ENCODE results near the gene KCNAB1.
"Not testable (repeated sequence)": the region's sequence is repeated elsewhere in the genome, so short reads cannot be mapped to it uniquely, and the experiment has no call there.

Gene KCNAB1

GRCh38 chr3:156554842-156555687 lies 434.7 kb downstream of the KCNAB1 start, which contains the start of gene SSR3:
Gene SSR3 (minus strand): TSS chr3:156555117. CDS start chr3:156555089, 28 bp downstream.
- Histone ChIP-seq H3K4me3 (ENCODE audit: insufficient read depth, low read depth, low read length, poor library complexity, severe bottlenecking) (peak within 1 kb of the TSS; percentile 96), H3K27me3 (replicated peaks; ENCODE audit: control insufficient read depth, insufficient read depth, low read length, poor library complexity, severe bottlenecking) (no peaks in the 10 kb centered on the region), H3K4me1 (ENCODE audit: control insufficient read depth, insufficient read depth, low read length, poor library complexity, severe bottlenecking) (peaks cover 5% of the 10 kb centered on the region), H3K9me3 (ENCODE audit: control insufficient read depth, low read length) (no peaks in the 10 kb centered on the region), H3K36me3 (ENCODE audit: control insufficient read depth, insufficient read depth, low read length) (peaks cover 19% of the 10 kb centered on the region), H3K27ac (ENCODE audit: insufficient read depth, low read length, poor library complexity, severe bottlenecking) (peak within 1 kb of the TSS; percentile 85)
- DNase-seq: peak; percentile 97 to 98 (median 98)

DNA sequence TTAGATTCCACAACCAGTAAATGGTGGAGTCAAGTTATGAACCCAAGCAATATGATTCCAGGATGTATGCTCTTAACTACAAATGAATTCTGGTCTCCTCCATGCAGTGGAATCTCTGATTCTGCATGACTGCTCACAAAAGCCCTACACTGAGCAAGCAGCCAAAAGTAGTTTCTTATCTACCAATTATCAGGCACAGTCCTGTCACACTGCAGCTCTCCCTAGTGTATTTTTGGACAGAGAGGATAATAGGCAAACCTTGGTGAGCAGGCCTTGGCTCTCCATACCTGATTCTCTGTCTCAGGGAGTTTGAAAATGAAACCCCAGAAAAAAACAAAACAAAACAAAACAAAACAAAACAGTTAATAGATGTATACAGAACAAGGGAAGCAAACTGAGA lies 438.0 kb downstream of the KCNAB1 start:
- H3K36me3 ChIP-seq (ENCODE audit: control insufficient read depth, insufficient read depth, low read length): no peaks in the 10 kb centered on the region
- H3K27me3 ChIP-seq (replicated peaks; ENCODE audit: control insufficient read depth, insufficient read depth, low read length, poor library complexity, severe bottlenecking): no peaks in the 10 kb centered on the region
- no peaks in the 10 kb centered on the region for H3K9me3 ChIP-seq (ENCODE audit: control insufficient read depth, low read length)
- no peaks in the 10 kb centered on the region for H3K4me1 ChIP-seq (ENCODE audit: control insufficient read depth, insufficient read depth, low read length, poor library complexity, severe bottlenecking)
- no peak overlapping the region for H3K4me3 ChIP-seq (ENCODE audit: insufficient read depth, low read depth, low read length, poor library complexity, severe bottlenecking)
- H3K27ac ChIP-seq (ENCODE audit: insufficient read depth, low read length, poor library complexity, severe bottlenecking): no peak overlapping the region
- DNase-seq: no peak

DNA sequence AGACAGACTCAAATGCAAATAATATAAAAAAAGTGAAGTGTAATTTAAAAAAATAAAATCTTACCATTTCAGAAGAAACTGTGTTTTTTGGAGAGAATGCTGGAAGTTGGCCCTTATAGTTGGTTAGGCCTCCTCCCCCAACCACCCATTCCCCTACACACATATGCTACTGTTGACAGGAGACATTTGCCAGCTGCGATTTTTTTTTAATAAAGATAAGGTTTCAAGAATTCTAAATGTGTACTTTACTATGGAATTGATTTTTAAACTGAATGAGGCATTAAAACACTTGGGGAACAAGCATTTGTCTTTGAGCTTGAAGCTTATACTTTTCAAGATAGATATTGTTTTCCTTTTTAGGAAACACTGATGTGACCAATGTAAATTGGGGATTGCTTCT lies 438.9 kb downstream of the KCNAB1 start:
- H3K27me3 ChIP-seq (replicated peaks; ENCODE audit: control insufficient read depth, insufficient read depth, low read length, poor library complexity, severe bottlenecking): no peaks in the 10 kb centered on the region
- H3K36me3 ChIP-seq (ENCODE audit: control insufficient read depth, insufficient read depth, low read length): no peaks in the 10 kb centered on the region
- H3K4me3 ChIP-seq (ENCODE audit: insufficient read depth, low read depth, low read length, poor library complexity, severe bottlenecking): no peak overlapping the region
- DNase-seq: no peak
- H3K27ac ChIP-seq (ENCODE audit: insufficient read depth, low read length, poor library complexity, severe bottlenecking): no peak overlapping the region
- H3K4me1 ChIP-seq (ENCODE audit: control insufficient read depth, insufficient read depth, low read length, poor library complexity, severe bottlenecking): no peaks in the 10 kb centered on the region
- no peaks in the 10 kb centered on the region for H3K9me3 ChIP-seq (ENCODE audit: control insufficient read depth, low read length)

DNA sequence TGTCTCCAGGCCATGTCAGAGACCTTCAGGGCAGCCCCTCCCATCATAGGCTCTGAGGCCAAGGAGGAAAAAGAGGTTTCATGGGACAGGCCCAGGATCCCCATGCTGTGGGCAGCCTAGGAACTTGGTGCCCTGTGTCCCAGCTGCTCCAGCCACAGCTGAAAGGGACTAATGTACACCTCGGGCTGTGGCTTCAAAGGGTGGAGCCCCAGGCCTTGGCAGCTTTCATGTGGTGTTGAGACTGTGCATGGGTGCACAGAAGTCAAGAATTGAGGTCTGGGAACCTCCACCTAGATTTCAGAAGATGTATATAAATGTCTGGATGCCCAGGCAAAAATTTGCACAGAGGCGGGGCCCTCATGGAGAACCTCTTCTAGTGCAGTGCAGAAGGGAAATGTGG lies 441.2 kb downstream of the KCNAB1 start:
- no peak overlapping the region for H3K4me3 ChIP-seq (ENCODE audit: insufficient read depth, low read depth, low read length, poor library complexity, severe bottlenecking)
- no peak overlapping the region for H3K27ac ChIP-seq (ENCODE audit: insufficient read depth, low read length, poor library complexity, severe bottlenecking)
- no peaks in the 10 kb centered on the region for H3K27me3 ChIP-seq (replicated peaks; ENCODE audit: control insufficient read depth, insufficient read depth, low read length, poor library complexity, severe bottlenecking)
- H3K36me3 ChIP-seq (ENCODE audit: control insufficient read depth, insufficient read depth, low read length): no peaks in the 10 kb centered on the region
- DNase-seq: no peak
- no peaks in the 10 kb centered on the region for H3K4me1 ChIP-seq (ENCODE audit: control insufficient read depth, insufficient read depth, low read length, poor library complexity, severe bottlenecking)
- H3K9me3 ChIP-seq (ENCODE audit: control insufficient read depth, low read length): no peaks in the 10 kb centered on the region

- not testable (repeated sequence) for H3K27ac ChIP-seq (ENCODE audit: insufficient read depth, low read length, poor library complexity, severe bottlenecking); DNase-seq; H3K9me3 ChIP-seq (ENCODE audit: control insufficient read depth, low read length); H3K36me3 ChIP-seq (ENCODE audit: control insufficient read depth, insufficient read depth, low read length); H3K4me3 ChIP-seq (ENCODE audit: insufficient read depth, low read depth, low read length, poor library complexity, severe bottlenecking); H3K4me1 ChIP-seq (ENCODE audit: control insufficient read depth, insufficient read depth, low read length, poor library complexity, severe bottlenecking); H3K27me3 ChIP-seq (replicated peaks; ENCODE audit: control insufficient read depth, insufficient read depth, low read length, poor library complexity, severe bottlenecking)
These were observed 442.1 kb downstream of the KCNAB1 start for GRCh38 chr3:156562486-156562885.

DNA sequence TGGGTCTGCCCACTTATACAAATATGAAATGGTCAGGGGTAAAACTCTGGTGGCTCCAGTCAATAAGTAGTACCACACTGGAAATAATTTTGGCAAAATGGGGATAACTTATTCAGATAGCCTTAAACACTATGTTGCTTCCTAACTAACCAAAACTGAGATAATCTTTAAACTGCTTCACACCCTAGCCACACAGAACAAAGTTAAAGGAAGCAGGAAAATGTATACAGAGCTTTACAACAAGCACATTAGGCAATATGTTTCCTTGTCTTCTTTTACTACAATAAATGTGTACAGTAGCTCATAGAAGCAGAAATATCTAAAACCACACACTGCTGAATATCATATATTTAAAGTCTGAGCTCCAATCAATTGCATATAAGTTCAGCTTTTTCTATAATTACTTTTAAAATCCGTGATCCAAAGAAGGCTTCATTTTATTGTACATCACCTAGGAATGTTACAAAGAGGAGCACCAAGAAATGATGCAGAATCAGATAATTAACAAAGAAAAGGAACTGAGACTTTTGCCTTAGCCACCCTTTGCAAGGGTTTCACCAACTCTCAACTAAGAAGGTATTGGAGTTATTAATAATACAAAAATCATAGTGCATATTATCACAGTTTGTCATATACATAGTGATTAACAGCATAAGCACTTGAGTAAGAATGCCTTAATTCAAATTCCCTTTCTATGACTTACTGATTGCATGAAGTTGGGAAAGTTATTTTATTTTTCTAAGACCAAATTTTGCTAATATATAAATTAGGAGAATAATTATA lies 443.7 kb downstream of the KCNAB1 start:
- H3K36me3 ChIP-seq (ENCODE audit: control insufficient read depth, insufficient read depth, low read length): no peaks in the 10 kb centered on the region
- no peaks in the 10 kb centered on the region for H3K27me3 ChIP-seq (replicated peaks; ENCODE audit: control insufficient read depth, insufficient read depth, low read length, poor library complexity, severe bottlenecking)
- no peaks in the 10 kb centered on the region for H3K9me3 ChIP-seq (ENCODE audit: control insufficient read depth, low read length)
- no peak overlapping the region for H3K4me3 ChIP-seq (ENCODE audit: insufficient read depth, low read depth, low read length, poor library complexity, severe bottlenecking)
- no peak for DNase-seq
- H3K27ac ChIP-seq (ENCODE audit: insufficient read depth, low read length, poor library complexity, severe bottlenecking): no peak overlapping the region
- H3K4me1 ChIP-seq (ENCODE audit: control insufficient read depth, insufficient read depth, low read length, poor library complexity, severe bottlenecking): no peaks in the 10 kb centered on the region

DNA sequence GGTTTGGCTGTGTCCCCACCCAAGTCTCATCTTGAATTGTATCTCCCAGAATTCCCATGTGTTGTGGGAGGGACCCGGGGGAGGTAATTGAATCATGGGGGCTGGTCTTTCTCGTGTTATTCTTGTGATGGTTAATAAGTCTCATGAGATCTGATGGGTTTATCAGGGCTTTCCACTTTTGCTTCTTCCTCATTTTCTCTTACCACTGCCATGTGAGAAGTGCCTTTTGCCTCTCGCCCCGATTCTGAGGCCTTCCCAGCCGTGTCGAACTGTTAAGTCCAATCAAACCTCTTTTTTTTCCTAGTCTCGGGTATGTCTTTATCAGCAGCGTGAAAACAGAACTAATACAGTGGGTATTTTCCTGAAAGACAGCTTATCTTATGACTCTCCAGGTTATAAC lies 448.6 kb downstream of the KCNAB1 start:
- not testable (repeated sequence) for H3K4me1 ChIP-seq (ENCODE audit: control insufficient read depth, insufficient read depth, low read length, poor library complexity, severe bottlenecking); DNase-seq; H3K9me3 ChIP-seq (ENCODE audit: control insufficient read depth, low read length); H3K27me3 ChIP-seq (replicated peaks; ENCODE audit: control insufficient read depth, insufficient read depth, low read length, poor library complexity, severe bottlenecking); H3K4me3 ChIP-seq (ENCODE audit: insufficient read depth, low read depth, low read length, poor library complexity, severe bottlenecking); H3K36me3 ChIP-seq (ENCODE audit: control insufficient read depth, insufficient read depth, low read length); H3K27ac ChIP-seq (ENCODE audit: insufficient read depth, low read length, poor library complexity, severe bottlenecking)

GRCh38 chr3:156569881-156570280 lies 449.5 kb downstream of the KCNAB1 start:
- not testable (repeated sequence) for DNase-seq; H3K27me3 ChIP-seq (replicated peaks; ENCODE audit: control insufficient read depth, insufficient read depth, low read length, poor library complexity, severe bottlenecking)

DNA sequence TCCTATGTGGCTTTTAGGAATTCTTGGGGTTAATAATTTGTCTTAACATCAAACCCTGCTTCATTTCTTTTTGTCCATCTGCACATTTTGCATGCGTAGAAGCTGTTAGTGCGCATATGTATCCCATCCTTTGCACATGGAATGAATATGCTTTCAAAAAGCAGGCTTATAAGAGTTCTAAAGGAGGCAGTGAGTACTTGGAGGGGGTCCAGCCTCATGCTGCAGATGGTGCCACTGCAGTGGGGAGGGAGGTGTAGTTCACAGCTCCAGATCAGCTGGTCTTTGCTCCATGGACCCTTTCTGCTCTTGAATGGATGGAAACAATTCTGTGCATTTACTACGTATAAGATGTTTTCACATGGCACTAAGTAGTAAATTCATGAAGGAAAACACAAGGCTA lies 455.3 kb downstream of the KCNAB1 start:
- Histone ChIP-seq H3K36me3 (ENCODE audit: control insufficient read depth, insufficient read depth, low read length) (no peaks in the 10 kb centered on the region), H3K9me3 (ENCODE audit: control insufficient read depth, low read length) (no peaks in the 10 kb centered on the region), H3K4me1 (ENCODE audit: control insufficient read depth, insufficient read depth, low read length, poor library complexity, severe bottlenecking) (no peaks in the 10 kb centered on the region), H3K27me3 (replicated peaks; ENCODE audit: control insufficient read depth, insufficient read depth, low read length, poor library complexity, severe bottlenecking) (no peaks in the 10 kb centered on the region), H3K27ac (ENCODE audit: insufficient read depth, low read length, poor library complexity, severe bottlenecking) (no peak overlapping the region), H3K4me3 (ENCODE audit: insufficient read depth, low read depth, low read length, poor library complexity, severe bottlenecking) (no peak overlapping the region)
- DNase-seq: no peak

More at GRCh38 chr3:156569881-156570280, 449.5 kb downstream of the KCNAB1 start:
- H3K9me3 ChIP-seq (ENCODE audit: control insufficient read depth, low read length); H3K4me3 ChIP-seq (ENCODE audit: insufficient read depth, low read depth, low read length, poor library complexity, severe bottlenecking); H3K36me3 ChIP-seq (ENCODE audit: control insufficient read depth, insufficient read depth, low read length); H3K27ac ChIP-seq (ENCODE audit: insufficient read depth, low read length, poor library complexity, severe bottlenecking); H3K4me1 ChIP-seq (ENCODE audit: control insufficient read depth, insufficient read depth, low read length, poor library complexity, severe bottlenecking): not testable (repeated sequence)

DNA sequence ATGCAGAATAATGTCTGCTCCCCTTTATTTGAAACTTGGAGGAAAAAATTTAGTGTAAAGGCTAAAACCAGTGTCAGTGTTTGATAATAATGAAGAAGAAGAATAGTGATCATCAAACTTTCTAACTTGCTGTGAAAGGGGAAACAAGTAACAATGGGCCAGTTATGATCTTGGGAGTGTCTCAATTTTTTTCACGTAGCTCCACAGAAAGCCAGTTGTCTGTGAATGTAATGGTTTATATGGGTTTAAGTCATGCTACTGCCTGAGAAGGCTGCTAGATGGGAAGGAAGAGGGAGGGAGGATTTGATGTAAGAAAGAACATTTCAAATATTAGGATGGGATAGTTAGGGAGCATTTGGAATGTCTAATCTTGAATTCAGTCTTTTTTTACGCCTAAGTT lies 455.7 kb downstream of the KCNAB1 start:
- H3K9me3 ChIP-seq (ENCODE audit: control insufficient read depth, low read length): no peaks in the 10 kb centered on the region
- no peak for DNase-seq
- no peak overlapping the region for H3K4me3 ChIP-seq (ENCODE audit: insufficient read depth, low read depth, low read length, poor library complexity, severe bottlenecking)
- no peaks in the 10 kb centered on the region for H3K27me3 ChIP-seq (replicated peaks; ENCODE audit: control insufficient read depth, insufficient read depth, low read length, poor library complexity, severe bottlenecking)
- H3K27ac ChIP-seq (ENCODE audit: insufficient read depth, low read length, poor library complexity, severe bottlenecking): no peak overlapping the region
- no peaks in the 10 kb centered on the region for H3K4me1 ChIP-seq (ENCODE audit: control insufficient read depth, insufficient read depth, low read length, poor library complexity, severe bottlenecking)
- no peaks in the 10 kb centered on the region for H3K36me3 ChIP-seq (ENCODE audit: control insufficient read depth, insufficient read depth, low read length)
